ENCODE data around the gene FAM9C.

DNA sequence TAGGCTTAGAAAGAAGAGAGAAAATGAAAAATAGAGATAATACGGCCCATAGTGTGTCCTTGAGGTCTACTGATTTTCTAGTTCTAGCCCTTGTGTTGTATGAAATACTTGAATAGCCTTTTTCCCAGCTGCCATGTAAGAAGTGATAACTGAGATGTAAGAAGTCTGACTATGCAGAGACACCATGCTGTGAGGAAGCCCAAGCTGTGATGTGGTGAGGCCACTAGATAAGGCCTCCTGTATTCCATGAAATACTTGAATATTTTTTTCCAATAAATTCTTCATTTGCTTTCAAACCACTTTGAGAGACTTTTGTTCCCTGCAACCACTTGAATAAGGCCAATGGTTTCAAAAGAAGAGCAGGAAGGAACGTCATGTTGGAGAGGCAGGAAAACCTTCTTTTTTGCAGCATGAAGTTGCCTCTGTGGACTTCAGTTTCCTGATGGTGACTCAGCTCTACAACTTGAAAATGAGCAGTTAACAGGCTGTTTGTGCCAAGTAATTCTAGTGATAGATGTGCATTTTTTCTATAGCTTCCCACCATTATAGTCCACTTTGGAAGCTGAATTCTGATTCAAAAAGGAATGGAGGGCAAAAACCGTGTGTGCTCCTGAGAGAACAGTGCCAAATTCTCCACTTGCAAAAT, 25.5 kb upstream of the FAM9C start:
- TF ChIP-seq EZH2phosphoT487 (IDR thresholded peaks at IDR 0.05; ENCODE audit: insufficient read depth, low read depth) (no peak), EZH2 (IDR thresholded peaks at IDR 0.05; ENCODE audit: insufficient read depth, poor library complexity, severe bottlenecking) (no peak)
